ENCODE results near the gene PLB1.

DNA sequence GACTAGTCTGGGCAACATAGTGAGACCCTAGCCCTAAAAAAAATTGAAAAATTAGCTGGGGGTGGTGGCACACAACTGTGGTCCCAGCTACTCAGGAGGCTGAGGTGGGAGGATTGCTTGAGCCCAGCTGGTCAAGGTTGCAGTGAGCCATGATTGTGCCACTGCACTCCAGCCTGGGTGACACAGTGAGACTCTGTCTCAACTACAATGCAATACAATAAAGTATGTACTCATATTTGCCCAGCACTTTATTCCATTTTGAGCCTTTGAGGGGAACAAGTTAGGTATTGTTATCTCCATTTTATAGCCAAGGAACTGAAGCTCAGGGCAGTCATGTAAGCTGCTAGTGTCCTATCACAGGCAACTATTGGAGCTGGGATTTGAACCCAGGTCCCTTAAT is 49.3 kb upstream of the PLB1 start:
- TF ChIP-seq, protein P1, sequence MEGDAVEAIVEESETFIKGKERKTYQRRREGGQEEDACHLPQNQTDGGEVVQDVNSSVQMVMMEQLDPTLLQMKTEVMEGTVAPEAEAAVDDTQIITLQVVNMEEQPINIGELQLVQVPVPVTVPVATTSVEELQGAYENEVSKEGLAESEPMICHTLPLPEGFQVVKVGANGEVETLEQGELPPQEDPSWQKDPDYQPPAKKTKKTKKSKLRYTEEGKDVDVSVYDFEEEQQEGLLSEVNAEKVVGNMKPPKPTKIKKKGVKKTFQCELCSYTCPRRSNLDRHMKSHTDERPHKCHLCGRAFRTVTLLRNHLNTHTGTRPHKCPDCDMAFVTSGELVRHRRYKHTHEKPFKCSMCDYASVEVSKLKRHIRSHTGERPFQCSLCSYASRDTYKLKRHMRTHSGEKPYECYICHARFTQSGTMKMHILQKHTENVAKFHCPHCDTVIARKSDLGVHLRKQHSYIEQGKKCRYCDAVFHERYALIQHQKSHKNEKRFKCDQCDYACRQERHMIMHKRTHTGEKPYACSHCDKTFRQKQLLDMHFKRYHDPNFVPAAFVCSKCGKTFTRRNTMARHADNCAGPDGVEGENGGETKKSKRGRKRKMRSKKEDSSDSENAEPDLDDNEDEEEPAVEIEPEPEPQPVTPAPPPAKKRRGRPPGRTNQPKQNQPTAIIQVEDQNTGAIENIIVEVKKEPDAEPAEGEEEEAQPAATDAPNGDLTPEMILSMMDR (IDR thresholded peaks at IDR 0.05), result no peak
- no peak for TF ChIP-seq POLR2AphosphoS5 (IDR thresholded peaks at IDR 0.05)

Measured in stomach (tissue), 4 donors.